Measurements from ENCODE around the gene IPO5.
"Not testable (repeated sequence)": the region's sequence is repeated elsewhere in the genome, so short reads cannot be mapped to it uniquely, and the experiment has no call there.

The IPO5 gene

GRCh38 chr13:97949316-97949715 is 4.2 kb upstream of the IPO5 start:
- not testable (repeated sequence) for DNase-seq (ENCODE audit: low read depth)

GRCh38 chr13:97951376-97951775 is 2.1 kb upstream of the IPO5 start:
- DNase-seq (ENCODE audit: low read depth) = no peak

GRCh38 chr13:97952831-97953230 is 644 bp upstream of the IPO5 start:
- not testable (repeated sequence) for DNase-seq (ENCODE audit: low read depth)

GRCh38 chr13:97961340-97961739 is 7.9 kb downstream of the IPO5 start:
- no peak for DNase-seq (ENCODE audit: low read depth)

GRCh38 chr13:97962887-97963286 is 9.4 kb downstream of the IPO5 start:
- no peak for DNase-seq (ENCODE audit: low read depth)

- no peak for DNase-seq (ENCODE audit: low read depth)
Measured at GRCh38 chr13:97967226-97967625, 13.8 kb downstream of the IPO5 start.

- no peak for DNase-seq (ENCODE audit: low read depth)
Measured at GRCh38 chr13:97967948-97968347, 14.5 kb downstream of the IPO5 start.

- no peak for DNase-seq (ENCODE audit: low read depth)
Measured at GRCh38 chr13:97971519-97971918, 18.0 kb downstream of the IPO5 start.

GRCh38 chr13:97974773-97975172 is 21.3 kb downstream of the IPO5 start:
- DNase-seq (ENCODE audit: low read depth) = no peak

GRCh38 chr13:97975280-97975847 is 21.9 kb downstream of the IPO5 start:
- DNase-seq (ENCODE audit: low read depth) = no peak

- peak; percentile 90 for DNase-seq (ENCODE audit: low read depth)
Measured at GRCh38 chr13:97975848-97976609, 22.6 kb downstream of the IPO5 start.

- DNase-seq (ENCODE audit: low read depth) = peak; percentile 2
Measured at GRCh38 chr13:97976610-97977521, 23.4 kb downstream of the IPO5 start.

GRCh38 chr13:97977982-97978381 is 24.5 kb downstream of the IPO5 start:
- DNase-seq (ENCODE audit: low read depth) = no peak

- DNase-seq (ENCODE audit: low read depth) = no peak
Measured at GRCh38 chr13:97978651-97979050, 25.2 kb downstream of the IPO5 start.

GRCh38 chr13:97979051-97979450 is 25.6 kb downstream of the IPO5 start:
- DNase-seq (ENCODE audit: low read depth) = no peak

GRCh38 chr13:97979556-97979955 is 26.1 kb downstream of the IPO5 start:
- DNase-seq (ENCODE audit: low read depth) = no peak

GRCh38 chr13:97982286-97982685 is 28.8 kb downstream of the IPO5 start:
- no peak for DNase-seq (ENCODE audit: low read depth)

- no peak for DNase-seq (ENCODE audit: low read depth)
Measured at GRCh38 chr13:97986835-97987234, 33.4 kb downstream of the IPO5 start.

- no peak for DNase-seq (ENCODE audit: low read depth)
Measured at GRCh38 chr13:97999653-98000052, 46.2 kb downstream of the IPO5 start.

- DNase-seq (ENCODE audit: low read depth) = no peak
Measured at GRCh38 chr13:98004107-98004506, 50.6 kb downstream of the IPO5 start.

- DNase-seq (ENCODE audit: low read depth) = not testable (repeated sequence)
Measured at GRCh38 chr13:98004997-98005396, 51.5 kb downstream of the IPO5 start.

- DNase-seq (ENCODE audit: low read depth) = no peak
Measured at GRCh38 chr13:98007001-98007400, 53.5 kb downstream of the IPO5 start.

- DNase-seq (ENCODE audit: low read depth) = no peak
Measured at GRCh38 chr13:98013241-98013640, 59.8 kb downstream of the IPO5 start.
